ENCODE results near the gene JPT1. TPM values are rescaled to one million over a fixed set of nuclear protein-coding genes. Genes with fewer than 3 reads are reported as not detected.
A peak's percentile ranks its signal among the peaks of the same experiment; 100 is the strongest.

Gene JPT1
- total RNA-seq, 1 experiment from 2014 or later, result 341 TPM

- ATAC-seq (no peak), DNase-seq (ENCODE audit: low spot score) (no peak)
- H3K27ac Mint-ChIP-seq, result peak overlapping the region; percentile 88
- H3K27me3 Mint-ChIP-seq (ENCODE audit: low read depth), result peaks cover 3% of the 10 kb centered on the region; the same call in 1 of the 2 replicates
- peaks cover 47% of the 10 kb centered on the region for H3K4me1 Mint-ChIP-seq
- TF ChIP-seq HMGA2 (CRISPR knock-in tag; IDR thresholded peaks at IDR 0.05), result peak; percentile 41
- TF ChIP-seq HMGXB4 (CRISPR knock-in tag; IDR thresholded peaks at IDR 0.05), result no peak
- TF ChIP-seq JAZF1 (CRISPR knock-in tag; IDR thresholded peaks at IDR 0.05), result no peak
- TF ChIP-seq ZNF396 (CRISPR knock-in tag; IDR thresholded peaks at IDR 0.05; ENCODE audit: borderline replicate concordance), result no peak
- peak; percentile 82; the same call in 1 of the 2 replicates for TF ChIP-seq ATF1 (CRISPR knock-in tag; IDR thresholded peaks at IDR 0.05)
- no peak for TF ChIP-seq ZSCAN18 (CRISPR knock-in tag; IDR thresholded peaks at IDR 0.05)
- TF ChIP-seq GTF2I (CRISPR knock-in tag; conservative IDR thresholded peaks at IDR 0.05), result no peak
- no peak for TF ChIP-seq IRF2 (CRISPR knock-in tag; IDR thresholded peaks at IDR 0.05; ENCODE audit: borderline replicate concordance, low read depth)
- TF ChIP-seq NFE2L1 (CRISPR knock-in tag; IDR thresholded peaks at IDR 0.05), result 0 out of 2 replicates have a peak, but pooled peaks have one; percentile 45
- TF ChIP-seq FOXK1 (CRISPR knock-in tag; IDR thresholded peaks at IDR 0.05), result no peak
- TF ChIP-seq CREB1 (CRISPR knock-in tag; IDR thresholded peaks at IDR 0.05), result no peak
- TF ChIP-seq, protein P1, sequence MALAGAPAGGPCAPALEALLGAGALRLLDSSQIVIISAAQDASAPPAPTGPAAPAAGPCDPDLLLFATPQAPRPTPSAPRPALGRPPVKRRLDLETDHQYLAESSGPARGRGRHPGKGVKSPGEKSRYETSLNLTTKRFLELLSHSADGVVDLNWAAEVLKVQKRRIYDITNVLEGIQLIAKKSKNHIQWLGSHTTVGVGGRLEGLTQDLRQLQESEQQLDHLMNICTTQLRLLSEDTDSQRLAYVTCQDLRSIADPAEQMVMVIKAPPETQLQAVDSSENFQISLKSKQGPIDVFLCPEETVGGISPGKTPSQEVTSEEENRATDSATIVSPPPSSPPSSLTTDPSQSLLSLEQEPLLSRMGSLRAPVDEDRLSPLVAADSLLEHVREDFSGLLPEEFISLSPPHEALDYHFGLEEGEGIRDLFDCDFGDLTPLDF (CRISPR knock-in tag; IDR thresholded peaks at IDR 0.05), result 0 out of 2 replicates have a peak, but pooled peaks have one; percentile 36
- TF ChIP-seq SP1 (CRISPR knock-in tag; conservative IDR thresholded peaks at IDR 0.05), result 0 out of 2 replicates have a peak, but pooled peaks have one; percentile 37
- TF ChIP-seq SMAD4 (CRISPR knock-in tag; IDR thresholded peaks at IDR 0.05), result no peak
- TF ChIP-seq ZNF281 (CRISPR knock-in tag; IDR thresholded peaks at IDR 0.05), result peak; percentile 45; the same call in 1 of the 2 replicates
- TF ChIP-seq ARID4B (CRISPR knock-in tag; IDR thresholded peaks at IDR 0.05; ENCODE audit: borderline replicate concordance), result no peak
- TF ChIP-seq TP53 (CRISPR knock-in tag; IDR thresholded peaks at IDR 0.05), result no peak
- H3K9me3 Mint-ChIP-seq, result no peaks in the 10 kb centered on the region
- POLR2A ChIA-PET, result interaction anchor here (1.5 kb wide), 1 partner anchor 40 kb away, joined by 5 read pairs; no protein-coding TSS in a partner anchor
- H3K4me3 Mint-ChIP-seq, result peak overlapping the region; percentile 97
- peaks cover 11% of the 10 kb centered on the region for H3K36me3 Mint-ChIP-seq
- CTCF ChIA-PET, result interaction anchor here (1.9 kb wide), 1 partner anchor 48 kb away, joined by 5 read pairs; no protein-coding TSS in a partner anchor
These were observed 525 bp downstream of the JPT1 start for GRCh38 chr17:75153780-75154194.
